IPS-18c (cell line): ENCODE results near the gene PTPRN2.

Experiments
- H3K4me3 ChIP-seq: 2 replicates; pipeline ENCODE4 v1.7.0; 2013; ENCODE audit warnings: low read depth, mild to moderate bottlenecking, low read length, moderate library complexity; ENCODE audit not compliant: insufficient read depth
- H3K9me3 ChIP-seq: one replicate; pipeline ENCODE4 v1.6.1; 2013; ENCODE audit warnings: mild to moderate bottlenecking, low read length, moderate library complexity; ENCODE audit not compliant: control insufficient read depth, insufficient read depth

PTPRN2 gene

DNA sequence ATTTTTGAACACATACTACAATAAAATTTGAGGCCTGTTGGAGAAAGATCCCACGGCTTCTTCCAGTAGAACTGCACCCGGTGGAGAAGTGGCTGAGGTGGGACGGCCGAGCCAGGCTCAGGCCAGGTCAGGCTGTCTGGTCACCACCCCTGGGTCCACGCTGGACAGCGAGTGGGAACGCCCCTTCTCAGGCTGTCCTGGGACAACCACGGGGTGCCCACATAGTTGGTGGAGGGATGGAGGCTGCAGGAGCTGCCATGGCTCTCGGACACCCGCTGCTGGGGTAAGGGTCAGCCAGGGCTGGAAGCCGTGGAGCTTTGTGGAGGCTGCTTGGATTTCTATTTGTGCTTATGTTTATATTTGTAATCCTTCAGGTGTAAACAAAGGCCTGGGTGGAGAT, 1044.3 kb downstream of the PTPRN2 start:
- Histone ChIP-seq H3K9me3 (peaks cover 33% of the 10 kb centered on the region), H3K4me3 (no peak overlapping the region)

DNA sequence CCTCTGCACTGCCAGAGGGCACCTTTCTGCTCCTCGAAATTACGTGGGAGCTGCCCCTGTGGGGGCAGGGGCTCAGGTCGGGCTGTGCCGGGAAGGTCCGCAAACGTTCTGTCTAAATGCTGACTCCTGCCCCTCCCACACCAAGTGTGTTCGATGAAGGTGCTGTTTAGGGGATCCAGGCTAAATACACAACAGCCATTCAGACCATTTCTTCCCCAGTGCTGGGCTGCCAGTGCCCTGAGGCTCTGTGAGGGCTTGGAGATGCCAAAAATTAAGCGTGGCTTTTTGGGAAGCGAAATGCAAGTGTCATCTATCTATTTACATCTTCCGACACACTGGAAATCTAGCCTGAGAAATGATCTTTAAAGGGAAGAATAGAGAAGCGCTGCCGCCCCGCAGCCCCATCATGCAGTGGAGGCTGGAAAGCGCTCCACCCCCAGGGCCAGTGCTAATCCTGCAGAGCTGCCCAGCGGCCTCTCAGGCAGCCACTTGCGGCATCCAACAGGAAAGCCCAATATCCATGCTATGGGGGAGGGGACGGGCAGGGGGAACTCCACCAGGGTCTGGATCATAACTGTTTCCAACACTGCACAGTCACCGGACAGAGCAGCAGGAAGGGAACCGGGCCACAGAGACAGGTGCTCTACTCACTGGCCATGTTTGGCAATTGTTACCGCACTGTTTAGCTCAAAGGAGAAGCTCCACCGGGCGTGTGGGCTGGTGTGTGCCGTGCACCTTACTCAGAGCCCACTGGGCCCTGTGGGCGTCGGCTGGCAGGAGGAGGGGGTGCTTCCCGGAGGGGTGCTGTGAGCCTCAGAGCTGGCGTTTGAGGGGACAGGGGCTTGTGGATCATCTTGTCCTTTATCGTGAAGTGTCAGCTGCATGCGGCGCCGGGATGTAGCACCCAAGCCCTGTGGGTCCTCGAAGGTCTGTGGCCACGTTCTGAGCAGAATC, 1045.3 kb downstream of the PTPRN2 start:
- Histone ChIP-seq H3K9me3 (peaks cover 36% of the 10 kb centered on the region), H3K4me3 (peak overlapping the region; percentile 20; the same call in 1 of the 2 replicates)

DNA sequence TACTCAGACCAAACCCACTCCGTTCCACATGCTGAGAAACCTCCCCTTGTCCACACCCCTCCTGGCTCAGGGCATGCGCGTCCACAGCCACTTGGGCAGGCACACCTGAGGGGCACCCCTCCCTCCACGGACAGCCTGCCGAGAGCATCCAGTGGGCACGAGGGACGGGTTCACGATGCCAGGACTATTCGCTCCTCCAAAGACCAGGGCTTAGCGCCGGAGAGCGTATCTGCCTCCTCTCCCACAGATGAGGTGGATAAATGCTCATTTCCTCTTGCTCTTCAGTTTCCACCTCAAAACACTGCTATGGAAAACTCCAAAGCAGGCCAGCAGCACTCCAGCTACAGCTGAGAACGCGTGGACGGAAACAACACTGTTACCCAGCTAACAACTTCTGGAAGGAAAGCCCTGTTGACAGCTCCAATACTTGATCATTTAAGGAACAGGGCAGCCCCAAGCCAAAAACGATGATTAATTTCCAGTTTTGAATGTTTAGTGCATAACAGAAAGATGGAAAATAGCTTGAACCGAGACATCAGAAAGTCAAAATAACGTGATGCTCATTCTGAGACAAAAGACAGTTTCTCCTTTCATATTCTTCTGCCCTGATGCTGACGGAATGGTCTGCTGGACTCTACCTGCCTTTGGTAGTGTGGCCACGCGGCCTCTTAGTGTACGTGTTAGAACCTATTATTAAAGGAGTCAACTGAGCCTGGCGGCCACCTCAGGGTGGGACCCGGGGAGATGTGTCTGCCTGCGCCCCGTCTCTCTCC, 1046.1 kb downstream of the PTPRN2 start:
- Histone ChIP-seq H3K9me3 (peaks cover 36% of the 10 kb centered on the region), H3K4me3 (peak overlapping the region; percentile 20; the same call in 1 of the 2 replicates)

DNA sequence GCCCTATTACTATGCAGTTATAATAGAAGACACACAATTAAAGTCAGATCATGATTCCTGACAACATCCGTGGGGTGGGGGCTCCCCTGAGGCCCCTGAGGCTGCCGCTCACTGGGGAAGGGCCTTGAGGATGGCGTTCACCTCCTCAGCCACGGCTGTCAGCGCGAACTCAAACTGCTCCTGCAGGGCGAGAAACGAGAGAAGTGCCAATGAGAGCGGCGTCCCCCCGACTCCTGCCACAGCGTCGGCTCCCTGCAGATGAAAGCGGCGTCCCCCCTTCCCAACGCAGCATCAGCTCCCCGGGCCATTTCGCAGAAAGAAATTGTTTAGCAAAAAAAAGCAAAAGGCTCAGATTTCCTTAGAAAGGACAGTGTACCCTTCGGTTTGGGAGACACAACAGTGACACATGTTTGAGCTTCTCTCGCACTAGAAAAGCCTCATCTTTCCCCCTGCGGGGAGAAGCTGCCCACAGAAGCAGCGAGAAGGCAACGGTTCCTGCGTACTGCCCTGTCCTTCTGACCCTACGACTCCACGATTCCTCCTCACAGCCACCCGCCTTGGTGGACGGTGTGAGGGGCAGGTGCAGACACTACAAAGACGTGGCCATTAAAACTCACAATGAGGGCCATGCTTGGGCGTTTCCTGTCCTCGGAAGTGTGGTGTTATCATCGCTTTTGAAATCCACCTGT, 1046.9 kb downstream of the PTPRN2 start:
- no peak overlapping the region for H3K4me3 ChIP-seq
- H3K9me3 ChIP-seq = peaks cover 38% of the 10 kb centered on the region

DNA sequence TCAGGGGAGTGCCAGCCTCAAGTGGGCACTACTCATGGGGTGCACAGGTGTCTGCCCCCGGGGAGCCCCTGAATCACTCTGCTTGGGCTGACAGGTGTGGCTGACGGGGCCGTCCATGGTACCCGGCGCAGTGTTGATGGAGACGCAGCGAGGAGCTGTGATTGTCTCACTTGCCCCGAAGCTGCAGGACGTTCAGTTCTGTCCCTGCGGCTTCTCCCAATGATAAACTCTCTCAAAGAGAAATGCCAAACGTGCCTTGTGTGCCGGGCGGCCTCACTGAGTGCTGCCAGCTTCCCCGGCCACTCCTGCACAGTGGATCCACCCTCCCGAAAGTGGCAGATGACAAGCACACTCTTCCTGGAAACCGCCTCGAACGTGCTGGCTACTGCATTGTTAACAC, 1047.6 kb downstream of the PTPRN2 start:
- peaks cover 37% of the 10 kb centered on the region for H3K9me3 ChIP-seq
- no peak overlapping the region for H3K4me3 ChIP-seq

DNA sequence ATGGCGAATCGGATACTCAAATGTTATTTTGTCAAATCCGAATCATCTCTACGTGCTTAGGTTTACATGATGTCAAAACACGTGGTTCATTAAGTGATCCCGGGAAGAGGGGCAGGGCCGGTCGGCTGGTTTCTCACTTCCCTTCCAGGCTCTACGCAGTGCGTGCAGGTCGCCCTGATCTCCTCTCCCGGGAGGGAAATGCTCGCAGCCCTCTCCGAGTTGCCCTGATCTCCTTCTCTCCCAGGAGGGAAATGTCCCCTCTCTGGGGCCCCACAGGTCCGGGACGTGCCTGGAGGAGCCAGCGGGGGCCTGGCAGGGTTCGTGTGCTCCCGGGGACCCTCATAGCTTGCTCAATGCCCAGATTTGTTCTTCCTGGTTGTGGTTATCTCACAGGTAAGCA, 1048.1 kb downstream of the PTPRN2 start:
- no peak overlapping the region for H3K4me3 ChIP-seq
- H3K9me3 ChIP-seq = peaks cover 32% of the 10 kb centered on the region

DNA sequence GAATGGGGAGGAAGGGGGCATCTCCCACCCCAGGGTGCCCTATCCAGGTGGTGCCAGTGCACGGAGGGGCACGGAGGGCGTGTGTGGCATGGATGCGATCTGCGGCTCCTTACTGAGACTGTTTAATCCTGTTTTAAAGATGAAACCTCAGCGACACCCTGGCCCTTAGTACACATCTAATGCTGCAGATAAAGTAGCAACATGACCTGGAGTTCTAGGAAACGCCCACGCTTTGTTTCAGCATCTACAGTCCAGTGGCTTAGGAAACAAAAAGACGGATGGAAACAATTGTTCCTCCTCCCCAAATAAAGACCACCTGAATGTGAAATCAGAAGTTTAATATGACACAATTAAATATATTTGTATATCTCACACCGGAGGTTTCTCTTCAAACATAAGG, 1048.9 kb downstream of the PTPRN2 start:
- H3K9me3 ChIP-seq = peaks cover 28% of the 10 kb centered on the region
- no peak overlapping the region for H3K4me3 ChIP-seq

DNA sequence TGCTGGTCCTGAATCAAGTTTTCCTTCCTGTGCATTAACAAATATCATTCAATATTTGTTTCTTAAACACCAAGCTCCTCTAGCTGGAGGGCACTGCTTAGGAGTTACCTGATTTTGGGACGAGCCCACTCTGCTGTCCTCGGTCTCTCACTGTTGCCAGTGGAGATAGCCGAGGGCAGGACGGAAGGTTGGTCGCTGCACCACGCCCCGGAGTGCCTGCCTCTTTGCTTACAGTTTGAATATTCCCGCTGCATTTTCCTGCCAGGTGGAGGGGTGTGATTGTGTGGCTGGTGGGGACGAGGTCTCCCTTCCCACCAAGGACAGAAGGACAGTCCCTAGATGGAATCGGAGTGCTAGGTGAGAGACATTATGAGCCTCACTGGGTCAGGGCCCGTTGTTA, 1049.3 kb downstream of the PTPRN2 start:
- Histone ChIP-seq H3K4me3 (no peak overlapping the region), H3K9me3 (peaks cover 30% of the 10 kb centered on the region)

DNA sequence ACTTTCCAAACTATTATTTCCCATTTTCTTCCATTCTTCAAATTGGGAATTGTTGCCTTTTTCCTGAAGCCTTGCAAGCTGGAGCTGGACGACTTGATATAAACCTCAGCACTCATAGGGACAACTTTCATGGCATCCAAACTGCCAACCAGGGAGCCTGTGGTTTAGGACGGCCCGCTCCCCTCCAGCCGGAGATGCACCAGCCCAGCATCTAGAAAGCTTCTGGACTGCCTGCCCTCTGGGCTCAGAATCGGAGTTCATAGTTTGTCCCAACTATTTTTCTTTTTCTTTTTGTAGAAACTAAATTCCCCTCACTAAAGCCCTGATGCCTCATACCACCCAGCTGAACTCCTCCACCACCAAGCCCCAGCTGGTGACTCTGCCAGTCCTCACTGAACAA, 1050.6 kb downstream of the PTPRN2 start:
- H3K9me3 ChIP-seq = peaks cover 25% of the 10 kb centered on the region
- no peak overlapping the region for H3K4me3 ChIP-seq

DNA sequence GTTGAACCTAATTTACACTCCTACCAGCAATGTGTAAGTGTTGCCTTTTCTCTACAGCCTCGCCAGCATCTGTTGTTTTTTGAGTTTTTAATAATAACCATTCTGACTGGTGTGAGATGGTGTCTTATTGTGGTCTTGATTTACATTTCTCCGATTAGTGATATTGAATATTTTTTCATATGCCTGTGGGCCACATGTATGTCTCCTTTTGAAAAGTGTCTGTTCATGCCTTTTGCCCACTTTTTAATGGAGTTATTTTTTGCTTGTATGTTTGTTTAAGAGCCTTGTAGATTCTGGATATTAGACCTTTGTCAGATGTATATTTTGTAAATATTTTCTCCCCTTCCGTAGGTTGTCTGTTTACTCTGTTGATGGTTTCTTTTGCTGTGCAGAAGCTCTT, 1055.6 kb downstream of the PTPRN2 start:
- no peak overlapping the region for H3K4me3 ChIP-seq
- H3K9me3 ChIP-seq = peaks cover 20% of the 10 kb centered on the region

DNA sequence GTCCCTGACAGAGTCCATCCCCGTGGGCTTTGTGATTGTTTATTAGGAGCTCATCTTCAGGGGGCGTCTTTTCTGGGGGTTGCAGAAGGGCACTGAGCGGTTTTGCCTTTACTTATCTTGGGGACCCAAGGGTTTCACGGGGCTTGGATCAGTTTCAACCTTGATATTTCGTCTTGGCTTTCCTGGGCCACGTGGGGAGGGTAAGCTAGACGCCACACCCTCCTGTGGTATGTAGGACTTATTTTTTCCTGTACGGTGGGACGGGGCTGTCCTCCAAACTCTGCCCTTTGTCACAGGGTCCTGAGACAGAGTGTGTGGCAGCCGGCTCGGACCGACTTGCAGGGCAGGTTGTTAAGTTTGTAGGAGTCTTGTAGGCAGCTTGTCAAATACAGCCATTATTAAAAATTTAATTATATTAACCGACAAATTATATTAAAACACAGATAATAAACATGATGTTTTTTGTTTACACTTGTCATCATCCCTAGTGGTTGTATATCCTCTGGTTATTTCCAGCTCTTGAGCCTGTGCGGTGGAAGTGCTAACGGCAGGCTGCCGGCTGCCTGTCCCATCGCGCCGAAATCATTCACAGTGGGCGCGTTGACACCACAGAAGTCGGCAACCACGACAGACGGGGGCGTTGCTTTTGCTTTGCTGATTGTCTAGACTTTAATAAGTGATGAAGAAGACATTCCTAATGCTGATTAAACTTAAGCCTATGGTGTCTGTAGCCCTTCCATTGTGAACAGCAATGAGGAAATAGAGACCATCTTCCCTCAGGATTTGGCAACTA, 1057.7 kb downstream of the PTPRN2 start:
- Histone ChIP-seq H3K4me3 (no peak overlapping the region), H3K9me3 (peaks cover 18% of the 10 kb centered on the region)

DNA sequence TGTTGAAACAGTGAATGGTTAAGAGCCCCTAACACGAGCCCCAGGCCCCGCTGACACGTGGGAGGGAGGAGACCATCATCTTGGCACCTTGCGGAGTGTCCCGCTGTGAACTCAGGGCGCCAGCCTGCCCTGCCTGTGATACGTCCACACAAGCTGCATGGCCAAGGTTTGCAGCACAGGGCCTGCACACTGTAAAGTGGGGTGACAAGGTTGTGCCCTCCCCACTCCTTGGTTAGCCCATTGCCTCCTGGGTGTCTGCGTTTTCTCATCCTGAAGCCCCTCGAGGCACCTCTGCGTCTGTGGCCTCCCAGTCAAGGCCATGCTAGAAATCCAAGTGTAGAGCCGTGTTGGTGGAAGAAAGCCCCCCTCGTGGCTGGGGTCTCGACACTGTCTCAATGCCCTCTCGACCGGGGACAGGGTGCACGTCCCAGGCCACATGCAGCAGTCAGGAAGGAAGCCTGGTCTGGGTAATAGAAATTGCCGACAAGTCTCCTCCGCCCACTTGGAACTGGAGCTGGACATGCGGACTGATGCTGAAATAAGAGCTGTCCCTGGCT, 1058.8 kb downstream of the PTPRN2 start:
- Histone ChIP-seq H3K9me3 (peaks cover 23% of the 10 kb centered on the region), H3K4me3 (no peak overlapping the region)

DNA sequence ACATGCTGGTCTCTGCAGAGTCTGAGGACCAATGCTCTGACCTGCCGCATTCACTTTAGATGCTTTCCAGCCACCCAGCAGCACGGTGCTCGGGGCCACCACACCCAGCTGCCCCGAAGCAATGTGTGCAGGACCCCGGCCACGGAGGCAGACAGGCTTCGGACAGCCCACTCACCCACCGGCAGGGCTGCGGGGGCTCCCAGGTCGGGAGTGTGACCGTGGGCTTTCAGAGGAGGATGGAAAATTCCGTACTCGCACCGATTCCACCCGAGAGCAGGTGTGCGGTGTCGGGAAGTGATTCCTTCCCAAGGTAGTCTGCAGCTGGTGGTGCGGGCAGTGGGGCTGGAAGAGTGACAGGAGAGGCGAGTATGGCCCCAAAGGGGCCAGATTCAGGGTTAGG, 1059.9 kb downstream of the PTPRN2 start:
- no peak overlapping the region for H3K4me3 ChIP-seq
- peaks cover 20% of the 10 kb centered on the region for H3K9me3 ChIP-seq

DNA sequence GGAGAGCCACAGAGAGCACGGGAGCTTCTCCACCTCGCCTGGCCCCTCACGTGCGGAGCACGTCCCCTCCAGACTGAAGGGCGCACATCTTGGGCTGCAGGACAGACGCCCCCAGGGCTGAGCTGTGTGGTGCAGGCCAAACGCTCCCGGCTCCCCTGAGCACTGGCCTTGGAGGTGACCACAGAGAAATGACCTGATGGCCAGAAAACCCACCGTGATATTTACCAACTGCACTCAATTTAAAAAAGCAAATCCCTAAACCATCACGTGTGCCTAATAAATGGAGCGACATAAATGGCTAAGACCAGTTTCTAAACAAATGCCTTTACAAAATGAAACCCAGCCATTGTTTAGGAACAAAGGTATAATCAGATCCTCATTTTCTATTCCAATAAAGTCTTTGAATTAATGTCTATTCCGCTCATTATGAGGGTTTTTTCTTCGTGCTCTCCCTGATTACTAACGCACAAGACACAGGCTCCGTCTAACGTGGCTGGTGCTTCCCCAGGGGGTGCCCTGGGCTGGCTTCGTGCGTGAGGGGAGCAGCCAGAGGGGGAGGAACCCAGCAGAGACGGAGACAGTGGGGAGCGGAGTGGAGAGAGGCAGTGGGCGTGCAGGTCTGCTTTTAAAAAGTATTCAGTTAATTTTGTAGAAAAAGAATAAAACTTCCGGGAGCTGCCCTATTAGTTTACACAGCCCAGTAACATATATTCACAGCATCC, 1060.5 kb downstream of the PTPRN2 start:
- no peak overlapping the region for H3K4me3 ChIP-seq
- H3K9me3 ChIP-seq = peaks cover 20% of the 10 kb centered on the region

DNA sequence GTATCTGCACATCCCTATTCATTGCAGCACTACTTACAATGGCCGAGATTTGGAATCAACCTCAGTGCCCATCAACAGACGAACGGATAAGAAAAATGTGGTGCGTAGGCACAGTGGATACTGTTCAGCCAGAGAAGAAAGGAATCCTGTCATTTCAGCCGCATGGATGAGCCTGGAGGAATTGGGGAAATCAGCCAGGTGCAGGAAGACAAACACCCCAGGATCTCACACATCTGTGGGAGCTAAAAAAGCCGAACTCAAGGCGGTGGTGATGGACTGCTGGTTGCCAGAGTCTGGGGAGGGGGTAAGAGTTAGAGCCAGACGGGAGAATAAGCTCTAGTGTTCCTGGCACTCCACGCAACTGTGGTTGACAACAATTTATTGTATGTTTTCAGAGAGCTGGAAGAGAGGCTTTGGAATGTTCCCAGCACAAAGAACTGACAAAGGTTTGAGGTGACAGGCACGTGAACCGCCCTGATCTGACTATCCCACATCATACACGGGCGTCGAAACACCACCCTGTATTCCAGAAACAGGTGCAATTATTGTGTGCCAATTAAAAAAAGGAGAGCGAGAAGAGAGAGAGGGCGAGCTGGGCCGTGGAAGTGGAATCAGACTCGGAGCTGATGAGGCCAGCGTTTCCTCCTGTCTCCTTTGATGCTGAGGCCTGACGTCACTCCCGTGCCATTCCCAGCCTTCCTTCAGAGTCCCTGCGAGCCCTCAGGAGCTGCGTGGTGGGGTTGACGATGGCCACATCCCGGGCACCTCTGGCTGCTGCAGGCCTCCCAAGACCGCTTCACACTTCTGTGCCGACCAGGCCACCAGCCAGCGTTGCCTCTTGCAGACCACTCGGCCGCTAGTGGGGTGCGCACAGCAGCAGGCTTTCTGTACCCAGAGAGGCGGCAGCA, 1061.4 kb downstream of the PTPRN2 start:
- peaks cover 25% of the 10 kb centered on the region for H3K9me3 ChIP-seq
- no peak overlapping the region for H3K4me3 ChIP-seq
